HG03342 (cell line): Measurements from ENCODE around the gene SEMA6D.

Experiments used
- ATAC-seq: cut with Tn5 transposase; IDR thresholded peaks from one replicate; pipeline ENCODE4 v1.9.1; 2021; ENCODE audit warnings: mild to moderate bottlenecking, moderate library complexity; ENCODE audit not compliant: unreplicated experiment

SEMA6D gene

GRCh38 chr15:47717036-47717612 is at the start of gene SEMA6D:
TSS of gene SEMA6D (plus strand) at chr15:47717505. CDS start at chr15:47759799, 42,294 bp downstream.
- ATAC-seq: no peak

GRCh38 chr15:47669221-47669620 is 48.1 kb upstream of the SEMA6D start:
- ATAC-seq: no peak

- ATAC-seq: no peak
Observed at GRCh38 chr15:47670365-47670764, 46.9 kb upstream of the SEMA6D start.

GRCh38 chr15:47673232-47673761 is 44.0 kb upstream of the SEMA6D start:
- no peak for ATAC-seq

- no peak for ATAC-seq
Observed at GRCh38 chr15:47674586-47675232, 42.6 kb upstream of the SEMA6D start.

GRCh38 chr15:47675735-47676134 is 41.6 kb upstream of the SEMA6D start:
- no peak for ATAC-seq

- ATAC-seq: no peak
Observed at GRCh38 chr15:47678040-47678439, 39.3 kb upstream of the SEMA6D start.

- no peak for ATAC-seq
Observed at GRCh38 chr15:47682661-47683060, 34.6 kb upstream of the SEMA6D start.

GRCh38 chr15:47685141-47685870 is 32.0 kb upstream of the SEMA6D start:
- no peak for ATAC-seq

GRCh38 chr15:47688573-47689086 is 28.7 kb upstream of the SEMA6D start:
- no peak for ATAC-seq

GRCh38 chr15:47689660-47690059 is 27.6 kb upstream of the SEMA6D start:
- ATAC-seq: no peak

- no peak for ATAC-seq
Observed at GRCh38 chr15:47691882-47692281, 25.4 kb upstream of the SEMA6D start.

- no peak for ATAC-seq
Observed at GRCh38 chr15:47696351-47696750, 21.0 kb upstream of the SEMA6D start.

GRCh38 chr15:47705281-47705997 is 11.9 kb upstream of the SEMA6D start:
- no peak for ATAC-seq

GRCh38 chr15:47707391-47707790 is 9.9 kb upstream of the SEMA6D start:
- no peak for ATAC-seq

GRCh38 chr15:47708161-47708980 is 8.9 kb upstream of the SEMA6D start:
- ATAC-seq: no peak

GRCh38 chr15:47711655-47712054 is 5.7 kb upstream of the SEMA6D start:
- no peak for ATAC-seq

GRCh38 chr15:47715402-47715801 is 1.9 kb upstream of the SEMA6D start:
- ATAC-seq: no peak

- no peak for ATAC-seq
Observed at GRCh38 chr15:47715856-47716445, 1.4 kb upstream of the SEMA6D start.

- ATAC-seq: no peak
Observed at GRCh38 chr15:47716516-47716915, 789 bp upstream of the SEMA6D start.
